ENCODE results near the gene UBFD1.
"Not testable (repeated sequence)": the region's sequence is repeated elsewhere in the genome, so short reads cannot be mapped to it uniquely, and the experiment has no call there.

UBFD1 gene

DNA sequence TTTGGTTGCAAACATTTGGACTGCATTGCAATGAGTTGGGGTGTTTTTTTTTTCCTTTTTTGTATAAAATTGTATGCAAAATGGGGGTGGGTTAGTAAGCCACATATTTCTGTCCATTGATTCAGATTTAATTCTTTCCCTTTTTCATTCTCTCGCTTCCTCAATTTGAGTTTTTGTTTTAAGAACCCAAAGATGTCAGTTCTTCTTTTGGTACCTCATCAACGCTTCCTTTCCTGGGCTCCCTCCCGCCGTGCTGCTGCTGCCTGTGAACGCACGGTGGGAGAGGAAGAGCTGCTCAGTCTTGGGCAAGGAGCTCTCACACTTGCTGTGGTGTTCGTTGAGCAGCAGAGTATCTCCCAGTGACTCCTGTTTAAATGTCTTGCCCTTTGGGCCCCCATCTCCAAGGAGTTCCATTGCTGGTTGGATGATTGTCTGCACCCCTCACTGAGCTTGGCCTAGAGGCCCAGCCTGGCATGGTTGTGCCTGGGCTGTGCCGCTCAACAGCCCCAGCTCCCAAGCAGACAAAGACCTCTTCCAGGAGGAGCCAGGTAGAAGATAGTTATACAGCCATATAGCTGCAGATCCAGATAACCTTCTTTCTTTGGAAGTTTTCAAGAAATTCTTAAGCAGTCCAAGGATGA is 13.6 kb downstream of the UBFD1 start:
- no peak for DNase-seq

DNA sequence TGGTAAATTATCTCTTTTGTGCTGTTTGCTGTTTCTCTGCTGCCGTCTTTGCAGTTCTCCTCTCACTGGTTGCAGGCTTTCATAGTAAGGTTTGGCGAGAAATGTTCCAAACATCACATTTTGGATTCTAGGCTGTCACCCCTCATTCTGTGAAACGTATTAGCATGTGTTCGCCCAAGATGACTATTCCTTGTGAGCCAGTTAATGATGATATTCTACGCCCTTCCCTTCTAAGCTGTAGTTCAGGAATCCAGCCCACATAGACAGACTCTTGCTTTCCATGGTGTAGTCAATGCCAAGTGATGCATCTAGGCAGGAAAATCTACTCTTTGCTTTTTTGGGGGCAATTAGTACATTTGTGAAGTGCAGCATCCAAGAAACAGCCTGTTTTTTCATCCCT is 14.4 kb downstream of the UBFD1 start:
- DNase-seq, result no peak

DNA sequence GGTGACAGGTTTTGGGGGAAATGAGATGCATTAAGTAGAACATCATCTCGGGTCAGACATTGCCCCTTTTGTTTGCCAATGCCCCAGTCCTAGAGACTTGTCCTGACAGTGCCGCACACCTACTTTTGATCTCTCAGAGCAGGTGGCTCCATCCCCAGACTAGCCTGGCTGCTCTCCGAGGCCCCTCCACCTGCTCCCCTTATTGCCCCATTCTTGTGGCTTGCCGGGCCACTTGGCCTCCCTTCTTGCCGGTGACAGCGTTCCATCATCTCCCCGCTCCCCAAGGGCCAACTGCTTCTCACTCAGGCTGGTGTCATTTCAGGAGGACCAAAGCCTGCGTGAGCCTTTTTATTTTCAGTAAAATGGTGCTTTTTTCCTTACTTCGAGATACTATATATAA is 14.9 kb downstream of the UBFD1 start:
- DNase-seq, result no peak

DNA sequence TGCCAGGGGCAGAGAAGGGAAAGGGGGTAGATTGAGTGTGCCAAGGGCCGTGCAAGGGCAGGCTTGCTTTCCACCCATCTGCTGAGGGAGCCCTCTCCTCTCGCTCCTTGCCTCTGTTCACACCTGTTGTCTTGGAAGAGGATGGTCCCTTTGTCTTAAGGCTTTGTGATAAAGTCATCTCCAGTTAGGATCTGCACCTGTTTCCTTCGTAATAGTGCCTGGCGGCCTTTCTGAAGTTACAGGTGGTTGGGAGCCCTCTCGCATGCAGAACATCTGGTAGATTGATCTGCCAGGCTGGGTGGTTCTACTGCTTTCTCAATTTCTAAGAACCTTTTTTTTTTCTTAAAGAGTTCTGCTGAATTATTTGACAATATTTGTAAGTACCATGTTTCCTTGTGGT is 16.3 kb downstream of the UBFD1 start:
- DNase-seq, result no peak

DNA sequence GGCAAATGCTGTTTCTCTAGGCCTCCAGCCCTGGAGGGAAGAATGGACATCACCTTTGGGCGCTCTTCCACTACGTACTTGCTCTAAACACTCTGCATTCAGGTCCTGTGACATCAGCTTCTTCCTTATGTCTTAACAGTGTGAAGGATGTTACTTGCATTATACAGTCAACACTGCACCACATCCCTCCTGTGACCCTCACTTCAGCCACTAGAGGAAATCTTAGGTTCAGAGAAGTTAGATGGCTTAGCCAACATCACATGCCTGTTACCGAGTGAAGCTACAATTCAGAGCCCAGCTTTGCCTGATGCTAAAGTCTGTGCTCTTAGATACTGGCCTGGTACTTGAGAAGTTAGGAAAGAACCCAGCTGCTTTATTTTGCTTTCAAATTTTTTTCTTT is 18.3 kb downstream of the UBFD1 start:
- DNase-seq, result no peak

DNA sequence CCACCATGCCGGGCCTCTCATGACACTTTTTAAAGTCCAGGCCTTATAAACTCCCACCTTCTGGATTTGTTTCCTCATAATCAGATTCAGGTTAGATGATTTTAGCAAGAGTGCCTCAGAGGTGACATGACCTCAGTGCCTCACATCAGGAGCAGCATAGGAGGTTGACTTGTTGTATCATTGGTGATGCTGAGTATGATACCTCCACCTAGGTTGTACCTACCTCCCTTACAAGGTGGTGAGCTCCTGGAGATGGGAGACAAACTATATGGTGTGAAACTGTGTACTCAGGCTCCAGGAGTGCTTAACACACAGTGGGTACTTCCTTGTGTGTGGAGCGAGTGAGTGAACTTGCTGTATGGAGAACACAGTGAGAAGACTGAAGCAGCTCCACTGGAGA is 20.0 kb downstream of the UBFD1 start:
- no peak for DNase-seq

DNA sequence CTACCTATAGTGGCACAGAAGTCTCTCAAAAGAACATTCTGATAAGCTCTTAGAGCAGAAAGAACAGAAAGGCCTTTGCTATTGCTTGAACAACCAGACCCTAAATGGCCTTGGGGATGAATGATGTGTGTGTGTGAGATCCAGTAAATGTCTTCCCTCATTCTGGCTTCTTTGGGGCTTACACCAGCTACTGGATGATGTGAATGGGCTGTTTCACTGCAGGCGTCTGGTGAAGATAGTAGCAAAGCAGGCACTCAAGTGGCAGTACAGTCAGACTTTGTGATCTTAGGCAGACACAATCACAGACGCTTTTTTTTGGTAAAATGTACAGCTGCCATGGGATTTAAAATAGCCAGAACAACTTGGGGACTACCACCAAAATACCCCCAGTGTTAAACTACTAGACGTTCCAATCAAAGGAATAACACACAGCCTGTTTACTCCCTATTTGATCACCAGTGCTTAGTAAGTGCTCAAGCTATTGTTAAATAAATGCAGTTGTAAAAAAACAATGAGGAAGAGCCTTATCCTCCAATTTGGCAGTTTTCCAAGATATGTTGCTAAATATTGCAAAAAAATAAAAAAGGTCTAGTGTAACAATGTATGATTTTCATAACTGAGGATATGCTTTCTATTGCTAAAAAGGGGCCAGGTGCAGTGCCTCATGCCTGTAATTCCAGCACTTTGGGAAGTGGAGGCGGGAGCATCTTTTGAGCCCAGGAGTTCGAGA is 20.7 kb downstream of the UBFD1 start:
- no peak for DNase-seq

DNA sequence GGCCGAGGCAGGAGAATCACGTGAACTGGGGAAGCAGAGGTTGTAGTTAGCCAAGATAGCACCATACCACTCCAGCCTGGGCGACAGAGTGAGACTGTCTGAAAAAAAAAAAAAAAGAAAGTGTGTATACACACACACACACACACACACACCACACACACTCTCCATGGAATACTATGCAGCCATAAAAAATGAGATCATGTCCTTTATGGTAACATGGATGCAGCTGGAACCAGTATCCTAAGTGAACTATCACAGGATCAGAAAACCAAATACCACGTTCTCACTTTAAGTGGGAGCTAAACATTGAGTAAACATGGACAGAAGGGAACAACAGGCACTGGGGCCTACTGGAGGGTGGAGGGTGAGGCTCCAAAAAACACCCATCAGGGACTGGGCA is 21.8 kb downstream of the UBFD1 start:
- no peak for DNase-seq

DNA sequence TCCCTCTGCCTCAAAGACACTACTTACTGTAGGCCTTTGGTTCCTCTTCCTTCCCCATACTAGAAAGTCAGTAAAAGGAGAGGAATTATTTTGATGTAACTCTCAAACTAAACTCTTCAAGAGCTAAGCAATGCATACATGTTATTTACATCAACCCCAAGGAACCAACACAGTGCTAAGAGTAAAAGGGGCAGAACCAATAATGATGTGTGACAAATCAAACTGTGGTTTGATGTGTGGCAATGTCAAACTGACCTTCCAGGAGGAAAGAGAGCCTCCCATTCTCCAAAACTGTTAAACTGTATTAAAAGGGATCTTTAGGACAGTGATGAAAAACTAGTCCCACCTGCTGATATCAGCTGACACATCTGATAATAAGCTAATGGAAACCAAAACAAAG is 22.9 kb downstream of the UBFD1 start:
- no peak for DNase-seq

DNA sequence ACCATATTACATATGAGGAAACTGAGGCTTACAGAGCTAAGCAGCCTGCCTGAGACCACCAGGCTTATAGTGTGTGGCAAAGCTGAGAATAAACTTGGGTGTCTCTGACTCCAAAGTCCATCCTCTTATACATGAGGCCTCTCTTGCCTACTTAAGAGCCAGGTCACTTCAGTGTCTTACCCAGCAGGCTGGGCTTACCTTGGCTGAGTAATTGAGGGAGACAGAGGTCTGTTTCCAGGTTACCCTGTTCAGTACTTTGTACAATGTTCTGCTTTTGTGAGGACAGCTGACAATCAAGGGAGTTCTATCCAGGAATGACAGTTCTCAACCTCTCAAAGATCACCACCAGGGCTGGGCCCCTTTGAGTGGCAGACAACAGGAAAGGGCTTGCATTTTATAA is 24.2 kb downstream of the UBFD1 start:
- DNase-seq, result no peak

DNA sequence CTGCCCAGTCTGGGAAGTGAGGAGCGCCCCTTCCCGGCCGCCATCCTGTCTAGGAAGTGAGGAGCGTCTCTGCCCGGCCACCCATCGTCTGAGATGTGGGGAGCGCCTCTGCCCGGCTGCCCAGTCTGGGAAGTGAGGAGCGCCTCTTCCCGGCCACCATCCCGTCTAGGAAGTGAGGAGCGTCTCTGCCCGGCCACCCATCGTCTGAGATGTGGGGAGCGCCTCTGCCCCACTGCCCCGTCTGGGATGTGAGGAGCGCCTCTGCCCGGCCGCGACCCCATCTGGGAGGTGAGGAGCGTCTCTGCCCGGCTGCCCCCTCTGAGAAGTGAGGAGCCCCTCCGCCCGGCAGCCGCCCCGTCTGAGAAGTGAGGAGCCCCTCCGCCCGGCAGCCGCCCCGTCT is 25.7 kb downstream of the UBFD1 start:
- DNase-seq, result not testable (repeated sequence)

DNA sequence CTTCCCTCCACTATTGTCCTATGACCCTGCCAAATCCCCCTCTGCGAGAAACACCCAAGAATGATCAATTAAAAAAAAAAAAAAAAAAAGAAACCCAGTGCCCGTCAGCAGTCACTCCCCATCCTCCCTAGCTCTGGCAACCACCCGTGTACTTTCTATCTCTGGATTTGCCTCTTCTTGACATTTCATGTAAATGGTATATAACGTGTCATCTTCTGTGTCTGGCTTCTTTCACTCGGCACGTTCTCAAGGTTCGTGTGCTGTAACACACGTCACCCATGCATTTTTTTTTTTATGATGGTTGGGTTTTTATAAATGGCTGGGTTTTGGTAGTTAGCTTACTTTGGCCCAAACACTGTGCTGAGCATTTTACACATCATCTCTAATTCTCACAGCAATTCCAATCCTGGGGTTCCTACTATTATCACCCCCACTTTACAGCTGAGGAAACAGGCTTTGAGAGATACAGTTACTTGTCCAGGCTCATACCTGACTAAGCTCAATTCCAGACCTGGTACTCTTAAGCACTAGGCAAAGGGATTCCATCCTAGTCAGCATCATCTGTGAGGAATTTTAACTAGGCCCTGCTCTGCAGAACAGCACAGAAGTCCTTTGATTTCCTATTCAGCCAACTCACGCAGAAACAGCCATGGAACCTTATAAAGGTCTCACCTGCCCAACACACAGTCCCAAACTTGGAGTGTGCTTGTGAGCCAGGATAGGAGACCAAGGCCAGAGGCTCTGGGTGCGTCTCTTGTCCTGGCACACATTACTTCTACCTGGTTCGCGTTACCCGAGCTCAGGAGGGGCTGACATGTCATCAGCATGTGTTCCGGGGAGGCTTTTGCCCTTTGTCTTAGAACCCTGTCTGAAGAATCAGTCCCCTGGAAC is 26.9 kb downstream of the UBFD1 start:
- no peak for DNase-seq

DNA sequence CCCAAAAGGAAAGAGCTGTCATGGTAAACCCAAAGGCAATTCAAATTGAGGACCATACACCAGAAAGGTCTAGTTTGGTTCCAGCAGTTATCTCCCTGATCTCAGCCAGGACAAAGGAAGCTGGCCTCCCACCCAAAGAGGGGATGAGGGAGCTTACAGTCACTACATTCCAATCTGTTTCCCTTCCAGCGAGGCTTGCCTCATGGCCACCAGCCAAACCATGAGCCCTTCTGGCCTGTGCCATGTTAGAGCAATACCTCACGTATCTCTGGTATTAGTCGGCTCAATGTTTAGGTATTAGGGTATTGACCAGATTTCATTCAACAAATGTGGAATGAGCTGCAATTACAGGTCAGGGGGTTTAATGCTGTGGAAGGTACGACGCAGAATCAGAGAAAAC is 30.2 kb downstream of the UBFD1 start:
- no peak for DNase-seq

DNA sequence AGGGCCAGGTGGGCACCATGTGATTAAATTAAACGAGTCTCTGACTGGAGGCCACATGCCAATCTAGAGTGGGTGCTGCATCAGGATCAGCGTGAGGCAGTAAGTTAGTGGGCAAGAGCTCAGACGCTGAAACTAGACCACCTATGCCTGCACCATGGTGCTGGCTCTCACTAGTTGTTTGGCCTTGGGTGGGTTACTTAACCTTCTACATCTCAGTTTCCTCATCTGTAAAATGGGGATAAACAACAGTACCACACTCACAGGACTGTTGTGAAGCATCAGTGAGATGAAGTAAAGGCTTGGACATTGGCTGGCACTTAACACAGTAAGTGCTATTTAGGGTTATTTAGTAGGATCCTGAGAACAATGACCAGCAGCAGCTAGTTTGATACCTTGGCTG is 32.7 kb downstream of the UBFD1 start:
- DNase-seq, result no peak

DNA sequence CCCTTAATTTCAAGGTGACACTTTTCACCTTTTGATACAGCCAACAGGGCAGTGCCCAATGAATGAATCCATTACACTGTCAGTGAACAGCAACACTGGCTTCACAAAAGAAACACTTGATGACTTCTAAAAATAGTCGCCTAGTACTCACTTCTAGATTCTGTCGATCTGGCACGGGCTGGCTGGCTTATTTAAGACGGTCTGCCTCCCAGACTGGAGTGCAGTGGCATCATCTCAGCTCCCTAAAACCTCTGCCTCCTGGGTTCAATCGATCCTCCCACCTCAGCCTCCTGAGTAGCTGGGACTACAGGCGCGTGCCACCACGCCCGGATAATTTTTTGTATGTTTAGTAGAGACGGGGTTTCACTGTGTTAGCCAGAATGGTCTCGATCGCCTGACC is 36.7 kb downstream of the UBFD1 start:
- DNase-seq, result no peak

DNA sequence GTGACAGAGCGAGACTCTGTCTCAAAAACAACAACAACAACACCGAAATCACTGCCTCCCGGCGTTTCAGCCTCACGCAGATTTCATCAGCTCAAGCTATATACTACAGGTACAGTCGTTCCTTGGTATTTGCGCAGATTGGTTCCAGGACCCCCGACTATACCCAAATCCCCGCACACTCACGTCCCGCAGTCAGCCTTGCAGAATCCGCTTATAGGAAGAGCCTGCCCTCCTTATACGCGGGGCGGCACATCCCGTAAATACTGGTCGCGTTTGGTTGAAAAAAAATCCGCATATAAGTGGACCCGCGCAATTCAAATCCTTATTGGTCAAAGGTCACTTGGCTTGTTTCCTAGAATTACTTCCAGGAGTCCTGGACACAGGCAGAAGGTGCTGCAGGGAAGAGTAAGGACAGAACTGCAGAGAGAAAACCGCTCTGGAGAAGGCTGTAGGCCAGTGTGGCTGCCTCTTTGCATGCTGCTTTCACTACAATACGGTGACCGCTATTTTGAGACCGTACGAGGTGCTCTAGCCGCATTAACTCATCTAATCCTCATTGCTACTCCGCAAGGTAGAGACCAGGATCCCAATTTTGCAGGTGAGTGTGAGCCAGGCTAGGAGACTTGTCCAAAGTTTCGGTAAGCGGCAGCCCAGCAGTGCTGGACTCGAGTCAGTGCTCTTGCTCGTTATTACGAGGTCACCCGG is 37.9 kb downstream of the UBFD1 start:
- no peak for DNase-seq

DNA sequence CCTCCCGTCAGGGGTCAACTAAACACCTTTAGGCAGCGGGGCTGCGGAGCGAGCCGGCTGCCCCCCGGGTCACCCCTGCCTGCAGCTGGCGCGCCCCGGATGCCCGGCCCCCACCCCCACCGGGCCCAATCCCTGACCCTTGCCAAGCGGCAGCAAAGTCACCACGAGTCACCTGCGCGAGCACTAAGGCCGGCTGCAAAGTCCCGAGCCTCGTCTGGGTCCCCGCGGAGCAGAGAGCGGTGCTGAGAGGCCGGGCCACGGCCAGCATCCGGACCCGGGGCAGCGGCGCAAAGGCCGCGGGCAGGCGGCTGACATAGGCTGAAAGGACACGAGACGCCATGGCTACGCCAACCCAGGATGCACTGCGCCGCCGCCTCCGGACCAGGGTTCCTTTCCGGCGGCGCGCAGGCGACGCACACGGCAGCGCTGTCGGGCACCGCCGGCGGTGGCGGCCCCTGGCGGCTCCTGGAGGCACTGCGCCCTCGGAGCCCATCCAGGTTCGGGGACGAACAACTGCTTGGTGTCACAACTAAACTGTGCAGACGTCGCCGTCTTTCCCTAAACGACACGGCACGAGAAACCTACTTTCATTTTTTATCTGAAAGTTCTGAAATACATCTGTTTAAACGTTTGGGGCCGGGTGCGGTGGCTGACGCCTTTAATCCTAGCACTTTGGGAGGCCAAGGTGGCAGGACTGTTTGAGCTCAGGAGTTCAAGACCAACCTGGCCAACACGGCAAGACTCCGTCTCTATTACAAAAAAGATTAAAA is 38.6 kb downstream of the UBFD1 start, which contains the start of gene NDUFAB1:
NDUFAB1 (minus strand) TSS at position 366 of the 770 bp plus-strand sequence; CDS start at position 340, 26 bp downstream.
- peak; percentile 83 for DNase-seq

DNA sequence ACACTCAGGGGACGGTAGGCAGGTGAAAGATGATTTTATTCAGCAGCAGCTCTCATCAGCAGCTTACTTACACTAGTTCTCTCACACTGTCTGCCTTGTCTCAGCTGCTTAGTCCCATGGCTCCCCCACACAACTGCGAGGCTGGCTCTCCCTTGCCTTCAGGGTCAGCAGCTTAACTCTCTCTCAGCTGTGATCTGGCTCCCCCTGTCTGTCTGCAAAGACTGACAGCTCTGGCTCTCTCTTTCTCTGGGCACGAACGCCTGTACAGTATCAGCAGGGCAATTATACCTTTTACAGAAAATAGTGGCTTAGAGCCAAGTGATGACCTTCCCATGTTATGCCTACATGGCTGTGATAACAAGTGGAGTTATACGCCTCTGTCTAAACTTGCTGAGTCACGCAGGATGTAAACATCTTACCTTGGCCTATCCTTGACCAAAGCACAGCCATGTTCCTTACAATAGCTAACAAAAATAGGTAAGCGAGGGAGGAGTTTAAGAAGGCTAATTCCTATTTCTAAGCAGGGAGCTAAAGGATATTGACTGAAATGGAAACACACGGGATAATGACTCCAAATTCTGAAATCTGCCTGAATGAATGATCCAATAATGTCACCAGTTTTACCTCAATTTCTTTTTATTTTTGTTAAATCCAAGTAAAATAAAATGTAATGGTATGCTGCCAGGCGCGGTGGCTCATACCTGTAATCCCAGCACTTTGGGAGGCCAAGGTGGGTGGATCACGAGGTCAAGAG is 39.7 kb downstream of the UBFD1 start:
- no peak for DNase-seq

DNA sequence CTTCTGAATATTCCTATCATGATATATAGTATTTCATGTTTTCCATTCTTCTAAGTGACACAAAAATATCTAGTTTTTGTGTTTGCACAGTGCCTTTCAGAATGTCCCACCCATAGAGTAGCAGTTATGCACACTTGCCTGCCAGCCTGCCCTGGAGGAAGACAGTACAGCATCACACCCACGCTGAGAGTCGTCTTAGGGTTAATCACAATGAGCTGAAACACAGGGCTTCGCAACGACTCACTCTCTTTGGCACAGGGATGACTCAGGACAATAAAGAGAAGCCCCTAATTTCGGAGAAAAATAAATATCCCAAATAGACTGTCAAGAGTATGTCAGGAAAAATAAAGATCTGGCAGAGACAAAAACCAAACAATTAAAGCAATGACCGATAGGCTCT is 50.2 kb downstream of the UBFD1 start:
- DNase-seq, result no peak

DNA sequence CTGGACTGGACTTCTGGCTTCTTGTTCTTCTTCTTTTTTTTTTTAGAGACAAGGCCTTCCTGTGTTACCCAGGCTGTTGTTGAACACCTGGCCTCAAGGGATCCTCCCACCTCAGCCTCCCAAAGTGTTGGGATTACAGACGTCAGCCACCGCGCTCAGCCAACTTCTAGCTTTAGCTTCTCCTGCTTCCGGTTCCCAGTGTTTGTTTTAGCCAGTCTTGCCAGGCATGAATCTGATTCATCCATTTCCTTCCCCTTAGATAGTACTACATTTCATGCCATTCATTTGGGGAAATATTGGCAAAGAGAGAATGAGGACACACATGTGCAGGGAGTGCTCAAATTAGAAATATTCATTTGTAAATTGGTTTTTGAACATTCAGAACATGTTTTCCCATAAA is 50.7 kb downstream of the UBFD1 start:
- no peak for DNase-seq

DNA sequence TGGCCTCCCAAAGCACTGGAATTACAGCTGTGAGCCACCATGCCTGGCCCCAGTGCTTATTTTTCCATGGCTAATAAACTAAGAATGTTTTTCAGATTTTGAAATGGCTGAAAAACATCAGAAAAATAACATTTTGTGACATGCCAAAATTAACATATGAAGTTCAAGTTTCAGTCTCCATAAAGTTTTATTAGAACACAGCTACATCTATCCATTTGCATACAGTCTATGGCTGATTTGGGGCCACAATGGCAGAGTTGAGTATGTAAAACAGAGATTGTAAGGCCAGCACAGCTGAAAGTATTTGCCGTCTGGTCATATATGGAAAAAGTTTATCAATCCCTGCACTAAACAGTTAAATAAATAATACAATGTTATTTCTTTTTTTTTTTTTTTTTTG is 52.4 kb downstream of the UBFD1 start:
- DNase-seq, result no peak

DNA sequence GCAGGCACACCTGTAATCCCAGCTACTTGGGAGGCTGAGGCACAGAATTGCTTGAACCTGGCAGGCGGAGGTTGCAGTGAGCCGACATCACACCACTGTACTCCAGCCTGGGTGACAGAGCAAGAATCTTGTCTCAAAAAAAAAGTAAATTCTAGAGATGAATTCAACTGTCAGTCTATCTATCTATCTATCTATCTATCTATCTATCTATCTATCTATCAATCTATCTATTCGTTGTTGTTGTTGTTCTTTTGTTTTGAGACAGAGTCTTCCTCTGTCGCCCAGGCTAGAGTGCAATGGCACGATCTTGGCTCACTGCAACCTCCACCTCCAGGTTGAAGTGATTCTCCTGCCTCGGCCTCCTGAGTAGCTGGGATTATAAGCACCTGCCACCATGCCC is 53.4 kb downstream of the UBFD1 start:
- not testable (repeated sequence) for DNase-seq

Measured in NCI-H1092 (cell line).